Nephron (organoid): Measurements from ENCODE around the gene MEN1.

Experiments
- H3K27ac Mint-ChIP-seq, 3 experiments: 2 replicates each; pipeline ENCODE4 v1.8.0; 2020; ENCODE audit warnings: mixed read lengths in 3 of 3, mild to moderate bottlenecking in 2 of 3, moderate library complexity in 1 of 3
- H3K27me3 Mint-ChIP-seq: 2 replicates; pipeline ENCODE4 v1.8.0; 2021; ENCODE audit warnings: low read depth, mild to moderate bottlenecking, moderate library complexity, mixed read lengths
- H3K36me3 Mint-ChIP-seq: 2 replicates; pipeline ENCODE4 v1.8.0; 2020; ENCODE audit warnings: low read depth, mixed read lengths
- H3K4me1 Mint-ChIP-seq: 2 replicates; pipeline ENCODE4 v1.8.0; 2020; ENCODE audit warnings: mixed read lengths
- H3K4me3 Mint-ChIP-seq, 3 experiments: 2 replicates each; pipeline ENCODE4 v1.8.0; 2020; ENCODE audit warnings: mild to moderate bottlenecking in 3 of 3, mixed read lengths in 3 of 3, moderate library complexity in 2 of 3
- H3K9me3 Mint-ChIP-seq: 2 replicates; pipeline ENCODE4 v1.8.0; 2020; ENCODE audit warnings: mixed read lengths
- TF ChIP-seq, protein P1 (sequence below), 3 experiments: fragments of 200-600 bp; sonication (generic); IDR thresholded peaks; one replicate each; pipeline ENCODE4 v1.5.0; 2021; ENCODE audit warnings: antibody characterized with exemption in 3 of 3; ENCODE audit not compliant: unreplicated experiment in 3 of 3

MEN1 gene

DNA sequence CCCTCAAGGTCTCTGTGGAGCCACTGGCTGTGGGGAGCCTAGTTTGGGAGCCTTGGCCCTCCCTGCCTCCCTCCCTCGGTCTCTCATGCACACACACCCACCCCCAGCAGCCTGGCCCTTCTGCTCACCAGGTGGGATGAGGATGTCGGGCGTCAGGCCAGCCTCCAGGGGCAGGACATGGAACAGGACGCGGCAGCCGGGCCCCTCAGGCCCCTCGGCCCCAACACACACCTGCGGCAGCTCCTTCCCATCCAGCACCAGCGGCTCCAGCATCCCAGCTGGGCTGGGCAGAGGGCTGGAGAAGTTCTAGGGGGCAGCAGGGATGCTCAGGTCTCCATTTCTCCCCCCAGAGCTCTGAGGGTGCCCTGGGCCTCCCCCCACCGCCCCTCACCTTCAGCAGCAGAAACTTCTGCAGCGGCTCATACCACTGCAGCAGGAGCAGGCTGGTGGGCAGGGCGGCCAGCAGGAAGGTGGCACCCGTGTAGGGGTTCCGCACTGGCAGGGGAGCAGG lies 18.5 kb downstream of the MEN1 start:
- no peaks in the 10 kb centered on the region for H3K4me1 Mint-ChIP-seq
- H3K9me3 Mint-ChIP-seq = no peaks in the 10 kb centered on the region
- TF ChIP-seq, protein P1, sequence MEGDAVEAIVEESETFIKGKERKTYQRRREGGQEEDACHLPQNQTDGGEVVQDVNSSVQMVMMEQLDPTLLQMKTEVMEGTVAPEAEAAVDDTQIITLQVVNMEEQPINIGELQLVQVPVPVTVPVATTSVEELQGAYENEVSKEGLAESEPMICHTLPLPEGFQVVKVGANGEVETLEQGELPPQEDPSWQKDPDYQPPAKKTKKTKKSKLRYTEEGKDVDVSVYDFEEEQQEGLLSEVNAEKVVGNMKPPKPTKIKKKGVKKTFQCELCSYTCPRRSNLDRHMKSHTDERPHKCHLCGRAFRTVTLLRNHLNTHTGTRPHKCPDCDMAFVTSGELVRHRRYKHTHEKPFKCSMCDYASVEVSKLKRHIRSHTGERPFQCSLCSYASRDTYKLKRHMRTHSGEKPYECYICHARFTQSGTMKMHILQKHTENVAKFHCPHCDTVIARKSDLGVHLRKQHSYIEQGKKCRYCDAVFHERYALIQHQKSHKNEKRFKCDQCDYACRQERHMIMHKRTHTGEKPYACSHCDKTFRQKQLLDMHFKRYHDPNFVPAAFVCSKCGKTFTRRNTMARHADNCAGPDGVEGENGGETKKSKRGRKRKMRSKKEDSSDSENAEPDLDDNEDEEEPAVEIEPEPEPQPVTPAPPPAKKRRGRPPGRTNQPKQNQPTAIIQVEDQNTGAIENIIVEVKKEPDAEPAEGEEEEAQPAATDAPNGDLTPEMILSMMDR (IDR thresholded peaks at IDR 0.05; ENCODE audit: unreplicated experiment in 3 of 3) = no peak
- H3K27ac Mint-ChIP-seq = no peak overlapping the region
- H3K36me3 Mint-ChIP-seq = peaks cover 4% of the 10 kb centered on the region
- peaks cover 4% of the 10 kb centered on the region for H3K27me3 Mint-ChIP-seq
- H3K4me3 Mint-ChIP-seq = no peak overlapping the region

DNA sequence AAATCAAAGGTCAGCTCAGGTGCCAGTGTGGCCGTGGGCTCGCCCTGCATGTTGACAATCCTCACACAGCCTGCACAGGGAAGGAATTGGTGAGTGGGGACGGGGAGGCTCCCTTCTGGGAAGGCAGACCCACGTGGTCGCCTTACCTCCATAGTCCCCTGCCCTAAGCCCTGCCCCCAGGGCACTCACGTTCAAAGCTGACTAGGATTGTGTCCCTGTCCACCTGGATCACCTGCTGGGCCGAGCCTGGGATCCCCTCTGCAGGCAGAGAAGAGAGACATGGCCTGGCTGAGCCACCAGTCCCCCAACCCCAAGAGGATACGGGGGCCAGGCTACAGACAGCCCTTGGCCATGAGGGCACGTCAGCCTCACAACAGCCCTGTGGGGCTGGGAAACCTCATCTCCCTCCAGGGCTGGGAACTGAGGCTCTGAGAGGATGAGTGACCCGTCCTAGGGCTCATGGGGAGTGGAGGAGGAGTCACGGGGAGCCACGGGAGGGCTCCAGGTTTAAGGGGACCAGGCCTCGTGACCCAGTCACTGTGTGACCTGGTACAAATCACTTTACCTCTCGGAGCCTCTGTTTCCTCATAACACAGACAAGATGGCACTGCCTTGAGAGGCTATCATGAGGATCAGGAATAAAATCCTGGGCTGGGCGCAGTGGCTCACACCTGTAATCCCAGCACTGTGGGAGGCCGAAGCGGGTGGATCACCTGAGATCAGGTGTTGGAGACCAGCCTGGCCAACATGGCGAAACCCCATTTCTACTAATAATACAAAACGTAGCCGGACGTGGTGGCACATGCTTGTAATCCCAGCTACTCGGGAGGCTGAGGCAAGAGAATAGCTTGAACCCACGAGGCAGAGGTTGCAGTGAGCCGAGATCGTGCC lies 19.9 kb downstream of the MEN1 start:
- TF ChIP-seq, protein P1 (IDR thresholded peaks at IDR 0.05; ENCODE audit: unreplicated experiment in 3 of 3) = no peak
- peaks cover 4% of the 10 kb centered on the region for H3K27me3 Mint-ChIP-seq
- no peak overlapping the region for H3K27ac Mint-ChIP-seq
- no peaks in the 10 kb centered on the region for H3K4me1 Mint-ChIP-seq
- no peaks in the 10 kb centered on the region for H3K9me3 Mint-ChIP-seq
- no peaks in the 10 kb centered on the region for H3K36me3 Mint-ChIP-seq
- H3K4me3 Mint-ChIP-seq = no peak overlapping the region

DNA sequence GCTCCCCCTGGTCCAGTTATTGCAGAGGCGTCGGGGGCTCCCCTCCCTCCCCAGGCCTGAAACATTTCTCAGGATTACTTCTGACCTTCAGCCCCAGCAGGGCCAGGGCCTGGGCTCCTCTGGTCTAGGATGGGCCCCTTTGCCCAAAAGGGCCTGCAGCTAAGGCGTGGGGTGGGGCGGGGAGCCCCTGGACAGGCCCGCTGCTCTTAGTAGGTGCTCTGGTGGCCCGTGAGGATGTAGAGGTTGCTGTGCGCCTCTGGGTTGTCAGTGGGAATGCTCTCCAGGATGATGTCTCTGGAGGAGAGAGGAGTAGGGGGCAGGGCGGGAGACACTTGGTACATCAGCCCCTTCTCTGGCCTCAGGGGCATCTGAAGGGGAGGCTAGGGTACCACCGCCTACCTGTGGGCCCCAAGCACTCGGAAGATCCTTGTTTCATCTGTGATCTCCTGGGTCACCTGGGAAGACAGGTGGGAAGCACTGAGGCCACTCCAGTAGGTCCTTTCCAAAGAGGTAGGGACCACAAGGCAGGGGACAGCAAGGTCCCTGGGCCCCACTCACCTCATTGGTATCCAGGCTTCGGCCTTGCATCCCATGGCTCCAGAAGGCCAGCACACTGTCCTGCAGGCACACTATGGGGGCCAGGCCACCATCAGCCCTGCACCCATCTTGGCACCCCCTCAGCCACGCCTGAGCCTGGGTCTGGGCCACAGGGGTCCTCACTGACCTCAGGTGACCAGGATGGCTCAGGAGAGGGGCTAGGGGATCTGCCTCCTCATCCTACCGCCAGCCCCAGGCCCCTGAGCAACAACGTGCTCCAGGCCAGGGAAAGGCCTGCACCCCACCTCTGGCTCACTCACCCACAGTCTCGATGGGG lies 20.8 kb downstream of the MEN1 start:
- Mint-ChIP-seq H3K27ac (no peak overlapping the region), H3K27me3 (peaks cover 4% of the 10 kb centered on the region), H3K9me3 (no peaks in the 10 kb centered on the region), H3K4me1 (no peaks in the 10 kb centered on the region), H3K4me3 (no peak overlapping the region), H3K36me3 (peaks cover 4% of the 10 kb centered on the region)
- TF ChIP-seq, protein P1 (IDR thresholded peaks at IDR 0.05; ENCODE audit: unreplicated experiment in 3 of 3) = no peak

DNA sequence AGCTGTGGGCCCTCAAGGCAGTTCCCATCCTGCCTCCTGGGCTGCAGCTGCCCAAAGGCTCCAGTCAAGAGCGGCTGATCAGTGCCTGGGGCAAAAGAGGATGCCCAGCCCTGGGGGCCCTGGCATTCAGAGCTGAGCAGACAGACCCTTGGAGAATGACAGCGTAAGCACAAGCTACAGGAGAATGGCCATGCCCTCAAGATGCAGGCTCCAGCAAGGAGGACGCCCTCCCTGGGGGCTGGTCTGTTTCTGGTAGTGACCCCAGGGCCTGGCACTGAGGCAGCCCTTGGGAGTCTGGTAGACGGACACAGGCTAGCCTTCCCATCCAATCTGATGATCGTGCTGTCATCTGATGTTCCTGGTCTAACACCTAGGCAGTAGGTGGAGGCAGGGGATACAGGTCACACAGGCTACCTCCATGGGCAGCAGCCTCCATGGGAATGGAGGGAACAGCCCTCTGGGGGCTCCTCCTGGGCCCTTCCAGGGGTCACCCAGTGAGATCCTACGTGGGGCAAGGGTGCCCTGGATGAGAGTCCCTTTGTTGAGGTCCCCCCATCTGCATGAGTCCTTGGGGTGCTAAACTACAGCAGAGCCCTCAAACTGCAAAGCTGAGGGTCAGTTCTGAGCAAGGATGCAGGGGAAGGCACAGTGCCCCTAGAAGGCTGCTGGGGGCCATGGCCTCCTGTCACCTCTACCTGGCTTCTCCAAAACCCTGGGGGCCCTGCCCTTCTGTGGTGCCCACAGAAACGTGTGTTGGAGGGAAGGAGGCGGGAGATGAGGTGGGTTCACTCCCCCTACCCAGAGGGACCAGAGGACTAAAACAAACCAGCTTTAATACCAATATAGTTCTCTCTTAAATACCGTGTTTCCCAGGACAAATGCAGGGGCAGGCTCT lies 21.8 kb downstream of the MEN1 start:
- peaks cover 4% of the 10 kb centered on the region for H3K36me3 Mint-ChIP-seq
- H3K27me3 Mint-ChIP-seq = peaks cover 1% of the 10 kb centered on the region
- H3K4me1 Mint-ChIP-seq = no peaks in the 10 kb centered on the region
- H3K4me3 Mint-ChIP-seq = no peak overlapping the region
- no peaks in the 10 kb centered on the region for H3K9me3 Mint-ChIP-seq
- no peak overlapping the region for H3K27ac Mint-ChIP-seq
- TF ChIP-seq, protein P1 (IDR thresholded peaks at IDR 0.05; ENCODE audit: unreplicated experiment in 3 of 3) = no peak

DNA sequence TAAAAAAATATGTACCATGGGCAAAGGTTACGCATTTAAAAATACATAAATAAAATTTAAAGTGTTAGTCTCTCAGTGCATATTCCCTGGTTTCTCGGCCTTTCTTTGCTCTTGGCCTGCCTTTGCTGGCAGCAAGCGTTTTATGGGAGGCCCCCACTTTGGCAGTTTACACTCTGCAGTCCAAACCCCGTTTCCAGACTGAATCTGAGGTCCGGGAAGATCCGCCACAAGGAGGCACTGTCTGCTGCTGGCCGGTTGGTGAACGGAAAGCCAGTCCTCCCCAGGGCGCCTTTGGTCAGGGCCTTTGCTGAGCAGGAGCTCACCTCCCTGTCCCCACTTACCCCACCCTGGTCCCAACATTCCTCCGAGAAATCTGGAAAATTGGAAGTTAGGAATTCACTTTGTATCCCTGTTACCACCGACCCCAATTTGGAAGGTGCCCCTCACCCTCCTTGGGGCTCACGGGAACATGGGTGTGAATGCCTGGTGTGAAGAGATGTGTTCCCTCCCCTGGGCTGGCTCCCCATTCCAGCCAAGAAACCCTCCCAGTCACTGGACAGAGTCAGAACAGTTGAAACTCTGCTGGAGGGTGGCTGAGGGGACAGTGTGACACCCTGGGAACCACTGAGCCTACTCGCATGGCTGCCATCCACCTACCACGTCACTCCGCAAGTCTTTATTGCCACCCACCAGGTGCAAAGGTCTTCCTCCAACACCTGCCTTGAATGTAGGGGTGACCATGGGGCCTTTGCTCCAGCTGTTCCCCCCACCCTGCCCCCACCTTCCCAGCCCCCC lies 22.6 kb downstream of the MEN1 start:
- no peak overlapping the region for H3K27ac Mint-ChIP-seq
- H3K27me3 Mint-ChIP-seq = no peaks in the 10 kb centered on the region
- H3K4me3 Mint-ChIP-seq = no peak overlapping the region
- TF ChIP-seq, protein P1 (IDR thresholded peaks at IDR 0.05; ENCODE audit: unreplicated experiment in 3 of 3) = peak; percentile 51 to 60 (median 59)
- H3K36me3 Mint-ChIP-seq = peaks cover 4% of the 10 kb centered on the region
- H3K4me1 Mint-ChIP-seq = no peaks in the 10 kb centered on the region
- no peaks in the 10 kb centered on the region for H3K9me3 Mint-ChIP-seq
